ENCODE data around the gene COMMD1. TPM values are rescaled to one million over a fixed set of nuclear protein-coding genes. Genes with fewer than 3 reads are reported as not detected.

The COMMD1 gene
- total RNA-seq, 1 donor from 2014 or later = 33.0 TPM

DNA sequence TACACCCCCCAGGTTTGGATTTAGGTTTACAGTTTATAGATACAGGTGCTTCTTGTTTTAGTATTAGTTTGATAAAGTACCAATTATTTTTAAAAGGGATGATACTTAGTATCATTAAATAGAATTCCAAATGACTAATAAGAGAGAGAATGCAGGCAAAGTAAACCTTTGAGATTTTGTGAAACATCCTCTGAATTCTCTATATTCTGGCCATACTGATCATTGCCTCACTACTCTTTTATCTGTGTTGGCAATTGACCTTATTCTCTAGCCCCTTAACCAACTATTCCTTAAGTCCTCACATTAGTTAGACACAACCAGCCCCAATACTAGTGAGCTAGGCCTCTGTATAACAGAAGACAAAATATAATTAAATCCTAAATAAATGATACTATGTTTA is 125.4 kb downstream of the COMMD1 start:
- H3K27ac Mint-ChIP-seq = no peak overlapping the region
- H3K27me3 Mint-ChIP-seq = no peaks in the 10 kb centered on the region
- no peaks in the 10 kb centered on the region for H3K36me3 Mint-ChIP-seq (ENCODE audit: insufficient read depth)
- no peak overlapping the region for H3K4me3 Mint-ChIP-seq (ENCODE audit: low read depth)
- DNase-seq (ENCODE audit: low spot score, unreplicated experiment) = no peak
- no peaks in the 10 kb centered on the region for H3K9me3 Mint-ChIP-seq (ENCODE audit: low read depth)
- H3K4me1 Mint-ChIP-seq (ENCODE audit: low read depth) = no peaks in the 10 kb centered on the region
- TF ChIP-seq, protein P1, sequence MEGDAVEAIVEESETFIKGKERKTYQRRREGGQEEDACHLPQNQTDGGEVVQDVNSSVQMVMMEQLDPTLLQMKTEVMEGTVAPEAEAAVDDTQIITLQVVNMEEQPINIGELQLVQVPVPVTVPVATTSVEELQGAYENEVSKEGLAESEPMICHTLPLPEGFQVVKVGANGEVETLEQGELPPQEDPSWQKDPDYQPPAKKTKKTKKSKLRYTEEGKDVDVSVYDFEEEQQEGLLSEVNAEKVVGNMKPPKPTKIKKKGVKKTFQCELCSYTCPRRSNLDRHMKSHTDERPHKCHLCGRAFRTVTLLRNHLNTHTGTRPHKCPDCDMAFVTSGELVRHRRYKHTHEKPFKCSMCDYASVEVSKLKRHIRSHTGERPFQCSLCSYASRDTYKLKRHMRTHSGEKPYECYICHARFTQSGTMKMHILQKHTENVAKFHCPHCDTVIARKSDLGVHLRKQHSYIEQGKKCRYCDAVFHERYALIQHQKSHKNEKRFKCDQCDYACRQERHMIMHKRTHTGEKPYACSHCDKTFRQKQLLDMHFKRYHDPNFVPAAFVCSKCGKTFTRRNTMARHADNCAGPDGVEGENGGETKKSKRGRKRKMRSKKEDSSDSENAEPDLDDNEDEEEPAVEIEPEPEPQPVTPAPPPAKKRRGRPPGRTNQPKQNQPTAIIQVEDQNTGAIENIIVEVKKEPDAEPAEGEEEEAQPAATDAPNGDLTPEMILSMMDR (IDR thresholded peaks at IDR 0.05; ENCODE audit: unreplicated experiment) = no peak

DNA sequence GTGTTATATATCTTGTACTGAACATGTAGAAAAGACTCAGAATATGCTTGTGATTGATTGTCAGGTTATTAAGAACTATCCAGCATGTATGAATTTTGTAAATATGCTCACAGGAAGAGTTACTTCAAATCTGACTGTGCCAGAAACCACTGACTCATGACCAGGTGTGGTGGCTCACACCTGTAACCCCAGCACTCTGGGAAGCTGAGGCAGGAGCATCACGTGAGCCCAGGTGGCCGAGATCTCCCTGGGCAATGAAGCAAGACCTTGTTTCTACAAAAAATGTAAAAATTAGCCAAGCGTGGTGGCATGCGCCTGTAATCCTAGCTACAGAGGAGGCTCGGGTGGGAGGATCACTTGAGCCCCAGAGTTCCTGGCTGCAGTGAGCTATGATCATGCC is 126.6 kb downstream of the COMMD1 start:
- H3K4me1 Mint-ChIP-seq (ENCODE audit: low read depth) = peaks cover 8% of the 10 kb centered on the region
- TF ChIP-seq, protein P1 (IDR thresholded peaks at IDR 0.05; ENCODE audit: unreplicated experiment) = no peak
- H3K27me3 Mint-ChIP-seq = no peaks in the 10 kb centered on the region
- H3K4me3 Mint-ChIP-seq (ENCODE audit: low read depth) = no peak overlapping the region
- H3K36me3 Mint-ChIP-seq (ENCODE audit: insufficient read depth) = no peaks in the 10 kb centered on the region
- H3K9me3 Mint-ChIP-seq (ENCODE audit: low read depth) = no peaks in the 10 kb centered on the region
- no peak for DNase-seq (ENCODE audit: low spot score, unreplicated experiment)
- H3K27ac Mint-ChIP-seq = no peak overlapping the region

DNA sequence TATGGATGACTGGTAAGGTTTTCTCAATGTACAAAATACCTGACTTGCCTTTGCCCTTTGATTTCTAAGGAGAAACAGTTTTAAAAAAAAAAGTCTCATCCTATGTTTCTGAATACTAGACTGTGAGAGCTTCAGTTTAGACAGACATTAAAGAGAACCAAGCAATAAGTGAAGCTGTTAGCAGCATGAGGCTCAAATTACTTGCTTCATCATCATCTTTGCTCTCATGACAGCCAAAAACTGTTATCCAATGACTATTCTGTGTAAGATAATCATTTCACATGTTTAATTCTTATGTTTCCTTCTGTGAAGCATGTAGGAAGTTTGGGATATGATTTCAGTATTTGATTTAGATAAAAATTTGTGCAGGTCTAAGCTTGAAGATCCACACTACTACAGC is 129.2 kb downstream of the COMMD1 start:
- Mint-ChIP-seq H3K36me3 (ENCODE audit: insufficient read depth) (no peaks in the 10 kb centered on the region), H3K4me1 (ENCODE audit: low read depth) (peaks cover 9% of the 10 kb centered on the region), H3K4me3 (ENCODE audit: low read depth) (no peak overlapping the region), H3K27ac (no peak overlapping the region), H3K9me3 (ENCODE audit: low read depth) (no peaks in the 10 kb centered on the region), H3K27me3 (no peaks in the 10 kb centered on the region)
- TF ChIP-seq, protein P1 (IDR thresholded peaks at IDR 0.05; ENCODE audit: unreplicated experiment) = no peak
- DNase-seq (ENCODE audit: low spot score, unreplicated experiment) = no peak

DNA sequence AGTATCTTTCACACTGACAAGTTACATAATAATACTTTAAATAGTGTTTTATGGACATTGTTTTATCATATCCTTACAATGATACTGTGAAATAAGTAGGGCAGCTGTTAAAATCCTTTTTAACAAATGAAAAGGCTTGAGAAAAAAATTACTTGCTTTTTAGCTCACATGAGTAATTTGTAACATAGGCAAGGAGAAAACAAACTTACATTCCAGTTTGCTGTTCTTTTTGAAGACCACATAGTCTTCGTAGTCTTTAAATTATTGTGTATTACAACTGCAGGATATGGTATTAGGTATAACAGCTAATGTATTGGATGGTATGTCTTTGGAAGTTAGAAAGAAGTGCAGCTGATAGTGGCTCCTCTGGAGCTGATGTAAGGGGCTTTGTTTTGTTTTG is 130.8 kb downstream of the COMMD1 start:
- H3K4me3 Mint-ChIP-seq (ENCODE audit: low read depth) = no peak overlapping the region
- no peak overlapping the region for H3K27ac Mint-ChIP-seq
- no peaks in the 10 kb centered on the region for H3K27me3 Mint-ChIP-seq
- TF ChIP-seq, protein P1 (IDR thresholded peaks at IDR 0.05; ENCODE audit: unreplicated experiment) = no peak
- no peak for DNase-seq (ENCODE audit: low spot score, unreplicated experiment)
- peaks cover 9% of the 10 kb centered on the region for H3K4me1 Mint-ChIP-seq (ENCODE audit: low read depth)
- H3K36me3 Mint-ChIP-seq (ENCODE audit: insufficient read depth) = no peaks in the 10 kb centered on the region
- H3K9me3 Mint-ChIP-seq (ENCODE audit: low read depth) = no peaks in the 10 kb centered on the region

DNA sequence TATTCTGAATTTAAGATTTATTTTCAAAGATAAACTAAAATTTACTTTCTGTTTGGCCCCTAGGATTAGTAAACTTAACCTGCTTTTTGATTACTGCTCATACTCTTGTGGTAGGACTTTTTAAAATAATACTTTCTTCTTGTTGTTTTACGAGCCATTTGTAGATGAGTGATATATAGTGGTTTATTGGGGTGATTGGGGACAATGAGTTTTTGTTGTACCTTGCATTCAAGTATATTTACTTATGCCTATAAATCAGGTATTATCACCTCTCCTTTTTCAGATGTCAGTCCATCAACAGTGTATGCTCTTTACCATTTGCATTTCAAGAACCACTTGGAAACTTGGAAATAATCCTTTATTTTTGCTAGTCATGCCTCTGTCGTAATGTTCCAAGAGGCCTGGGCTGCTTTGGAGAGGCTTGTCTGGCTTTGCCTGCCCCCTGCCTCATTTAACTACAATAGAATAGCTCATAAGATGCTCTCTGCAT is 131.3 kb downstream of the COMMD1 start:
- Mint-ChIP-seq H3K9me3 (ENCODE audit: low read depth) (peaks cover 3% of the 10 kb centered on the region), H3K27ac (peak overlapping the region; percentile 35), H3K4me3 (ENCODE audit: low read depth) (no peak overlapping the region), H3K36me3 (ENCODE audit: insufficient read depth) (peaks cover 3% of the 10 kb centered on the region), H3K27me3 (no peaks in the 10 kb centered on the region), H3K4me1 (ENCODE audit: low read depth) (peaks cover 9% of the 10 kb centered on the region)
- no peak for DNase-seq (ENCODE audit: low spot score, unreplicated experiment)
- TF ChIP-seq, protein P1 (IDR thresholded peaks at IDR 0.05; ENCODE audit: unreplicated experiment) = no peak
